GM23338 (cell line): Measurements from ENCODE around the gene RILP. TPM values are rescaled to one million over a fixed set of nuclear protein-coding genes. Genes with fewer than 3 reads are reported as not detected.

Experiments used
- ATAC-seq: fragments of 200-7000 bp; cut with Tn5 transposase; 3 replicates; pipeline ENCODE4 v1.9.1; 2020
- DNase-seq: peaks from one replicate; pipeline ENCODE4 v3.0.0-alpha.2; 2015; ENCODE audit warnings: low spot score
- H2AFZ ChIP-seq: fragments of 200-600 bp; sonication (generic); 2 replicates; pipeline ENCODE4 v1.8.0; 2016; ENCODE audit warnings: antibody characterized with exemption, mild to moderate bottlenecking, moderate library complexity
- H3F3A ChIP-seq: fragments of 200-600 bp; sonication (generic); replicated peaks from 2 replicates; pipeline ENCODE4 v1.8.0; 2017; ENCODE audit warnings: antibody characterized with exemption, mixed run types, low read depth
- H3K27ac ChIP-seq: fragments of 200-600 bp; sonication (generic); 2 replicates; pipeline ENCODE4 v1.6.1; 2016; ENCODE audit warnings: low read depth
- H3K27me3 ChIP-seq: fragments of 200-600 bp; sonication (generic); 2 replicates; pipeline ENCODE4 v1.8.0; 2016; ENCODE audit warnings: mild to moderate bottlenecking, mixed run types, moderate library complexity; ENCODE audit not compliant: insufficient read depth
- H3K36me3 ChIP-seq: fragments of 200-600 bp; sonication (generic); 2 replicates; pipeline ENCODE4 v1.8.0; 2016; ENCODE audit warnings: mild to moderate bottlenecking; ENCODE audit not compliant: insufficient read depth
- H3K4me1 ChIP-seq: fragments of 200-600 bp; sonication (generic); 2 replicates; pipeline ENCODE4 v1.8.0; 2016; ENCODE audit warnings: mild to moderate bottlenecking, moderate library complexity; ENCODE audit not compliant: insufficient read depth
- H3K4me2 ChIP-seq: fragments of 200-600 bp; sonication (generic); 2 replicates; pipeline ENCODE4 v1.7.1; 2017; ENCODE audit warnings: mixed run types
- H3K4me3 ChIP-seq: fragments of 200-600 bp; sonication (generic); 2 replicates; pipeline ENCODE4 v1.6.1; 2016; ENCODE audit warnings: mixed run types
- H3K79me2 ChIP-seq: fragments of 200-600 bp; sonication (generic); replicated peaks from 2 replicates; pipeline ENCODE4 v1.8.0; 2017; ENCODE audit warnings: mild to moderate bottlenecking; ENCODE audit not compliant: insufficient read depth
- H3K9me2 ChIP-seq: fragments of 200-600 bp; sonication (generic); 2 replicates; pipeline ENCODE4 v1.8.0; 2017; ENCODE audit not compliant: insufficient read depth
- H4K20me1 ChIP-seq: fragments of 200-600 bp; sonication (generic); replicated peaks from 2 replicates; pipeline ENCODE4 v1.8.0; 2017; ENCODE audit warnings: mild to moderate bottlenecking; ENCODE audit not compliant: insufficient read depth
- H3K27ac Mint-ChIP-seq: 2 replicates; pipeline ENCODE4 v1.8.0; 2020; ENCODE audit warnings: inconsistent platforms, mild to moderate bottlenecking, moderate library complexity, mixed read lengths
- H3K27me3 Mint-ChIP-seq: 3 replicates; pipeline ENCODE4 v1.8.0; 2022; ENCODE audit warnings: low read depth, mild to moderate bottlenecking, moderate library complexity, mixed read lengths, inconsistent platforms; ENCODE audit not compliant: insufficient read depth, poor library complexity
- H3K36me3 Mint-ChIP-seq: 3 replicates; pipeline ENCODE4 v1.8.0; 2021; ENCODE audit warnings: low read depth, mild to moderate bottlenecking, inconsistent platforms, moderate library complexity, mixed read lengths
- H3K4me1 Mint-ChIP-seq: 3 replicates; pipeline ENCODE4 v1.8.0; 2020; ENCODE audit warnings: mild to moderate bottlenecking, inconsistent platforms, mixed read lengths
- H3K4me3 Mint-ChIP-seq: 3 replicates; pipeline ENCODE4 v1.8.0; 2021; ENCODE audit warnings: moderate library complexity, mild to moderate bottlenecking, inconsistent platforms, mixed read lengths
- H3K9me3 Mint-ChIP-seq: 3 replicates; pipeline ENCODE4 v1.8.0; 2020; ENCODE audit warnings: moderate library complexity, mild to moderate bottlenecking, inconsistent platforms, mixed read lengths
- CTCF ChIP-seq, 2 experiments: fragments of 200-600 bp in 1 of 2; sonication (generic) in 1 of 2; conservative IDR thresholded peaks; 2 replicates each; pipeline versions ENCODE4 v1.5.1 to v1.6.1; 2016 to 2017; ENCODE audit warnings: antibody characterized with exemption in 2 of 2, low read depth in 2 of 2, mild to moderate bottlenecking in 2 of 2, moderate library complexity in 1 of 2
- ETS1 ChIP-seq: IDR thresholded peaks from 2 replicates; pipeline ENCODE4 v1.6.1; 2016; ENCODE audit warnings: antibody characterized with exemption
- EZH2 ChIP-seq: fragments of 200-600 bp; sonication (generic); IDR thresholded peaks from one replicate; pipeline ENCODE4 v1.8.0; 2017; ENCODE audit warnings: antibody characterized with exemption, mild to moderate bottlenecking, low read depth; ENCODE audit not compliant: unreplicated experiment
- EZH2phosphoT487 ChIP-seq: fragments of 200-600 bp; sonication (generic); IDR thresholded peaks from one replicate; pipeline ENCODE4 v1.8.1; 2018; ENCODE audit warnings: antibody characterized with exemption; ENCODE audit not compliant: unreplicated experiment
- JUNB ChIP-seq: IDR thresholded peaks from one replicate; pipeline ENCODE4 v1.6.1; 2016; ENCODE audit warnings: antibody characterized with exemption; ENCODE audit not compliant: unreplicated experiment
- NANOG ChIP-seq: IDR thresholded peaks from 2 replicates; pipeline ENCODE4 v1.6.1; 2016; ENCODE audit warnings: antibody characterized with exemption, borderline replicate concordance
- REST ChIP-seq: IDR thresholded peaks from one replicate; pipeline ENCODE4 v1.6.1; 2018; ENCODE audit warnings: antibody characterized with exemption; ENCODE audit not compliant: unreplicated experiment
- ZNF331 ChIP-seq: fragments of 250-450 bp; sonication (Bioruptor Pico); IDR thresholded peaks from 2 replicates; pipeline ENCODE4 v1.5.0; 2020; ENCODE audit warnings: low read depth, mild to moderate bottlenecking, moderate library complexity
- polyA plus RNA-seq: library from polyadenylated mRNA; unstranded; fragments of >200 nt; fragmentation: Nextera tagmentation; extraction: Ambion mirVana; gene quantifications from 2 replicates; pipeline ENCODE4 v1.2.1, GENCODE V29; 2016
- total RNA-seq: library from RNA; depleted of rRNA; stranded (reverse); fragments of >200 nt; shearing (Covaris generic); gene quantifications from 2 replicates; pipeline ENCODE4 v1.2.3, GENCODE V29; 2014
- TF ChIP-seq, protein P1 (sequence below): fragments of 250-450 bp; sonication (Bioruptor Pico); IDR thresholded peaks from 2 replicates; pipeline ENCODE4 v1.5.0; 2020; ENCODE audit warnings: mild to moderate bottlenecking, moderate library complexity

RILP gene
- total and polyA plus RNA-seq, 2 experiments from 2014 or later, result 9.2 to 10.8 TPM

DNA sequence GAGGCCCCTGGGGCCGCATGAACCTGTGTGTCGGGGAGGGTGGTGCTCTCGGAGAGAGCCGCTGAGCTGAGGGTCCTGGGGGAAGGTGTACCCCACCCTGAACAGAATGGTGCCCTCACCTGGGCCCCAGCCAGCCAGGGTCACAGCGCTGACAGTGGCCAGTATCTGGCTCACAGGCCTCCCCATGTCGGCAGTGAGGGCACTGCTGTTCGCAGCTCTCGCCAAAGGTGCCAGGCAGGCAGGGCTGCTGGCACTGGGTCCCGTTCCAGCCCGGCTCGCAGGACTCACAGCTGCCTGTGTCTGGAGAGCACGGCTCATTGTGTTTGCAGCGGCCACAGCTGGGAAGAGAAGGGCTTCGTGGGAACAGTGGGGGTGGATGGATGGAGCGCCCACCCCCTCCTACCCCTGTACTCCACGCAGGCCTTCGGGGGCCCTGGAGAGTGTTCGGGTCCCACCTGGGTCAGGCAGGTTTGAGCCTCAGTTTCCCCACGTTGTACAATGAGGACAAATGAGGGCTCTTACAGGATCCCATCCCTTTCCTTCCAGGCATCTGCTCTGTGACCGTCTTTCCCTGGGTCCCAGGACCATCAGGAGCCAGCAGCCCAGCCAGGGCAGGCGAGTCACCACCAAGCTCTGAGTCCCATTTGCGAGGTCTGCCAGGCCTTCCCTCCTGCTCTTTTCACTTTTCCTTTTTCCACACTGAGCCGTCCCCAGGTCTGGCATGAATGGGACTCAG is 9.2 kb downstream of the RILP start:
- H3K27ac ChIP-seq, result no peak overlapping the region
- H3K4me2 ChIP-seq, result no peak overlapping the region
- DNase-seq (no peak), ATAC-seq (no peak)
- Mint-ChIP-seq H3K27ac (peak overlapping the region; percentile 70; the same call in 1 of the 2 replicates), H3K36me3 (peaks cover 2% of the 10 kb centered on the region; the same call in 1 of the 3 replicates), H3K4me1 (peaks cover 33% of the 10 kb centered on the region), H3K4me3 (no peak overlapping the region; the same call in 2 of the 3 replicates), H3K27me3 (peaks cover 14% of the 10 kb centered on the region), H3K9me3 (peaks cover 3% of the 10 kb centered on the region; the same call in 1 of the 3 replicates)
- H3F3A ChIP-seq, result peaks cover 14% of the 10 kb centered on the region; the same call in 1 of the 2 replicates
- no peaks in the 10 kb centered on the region for H3K79me2 ChIP-seq
- H3K9me2 ChIP-seq, result peaks cover 3% of the 10 kb centered on the region; the same call in 1 of the 2 replicates
- H4K20me1 ChIP-seq, result no peaks in the 10 kb centered on the region
- no peak overlapping the region for H2AFZ ChIP-seq
- TF ChIP-seq CTCF (conservative IDR thresholded peaks at IDR 0.05; ENCODE audit: low read depth in 2 of 2) (no peak), ETS1 (no peak), JUNB (no peak), ZNF331 (CRISPR knock-in tag) (no peak), EZH2phosphoT487 (no peak), NANOG (no peak), EZH2 (no peak), REST (no peak)
- TF ChIP-seq, protein P1, sequence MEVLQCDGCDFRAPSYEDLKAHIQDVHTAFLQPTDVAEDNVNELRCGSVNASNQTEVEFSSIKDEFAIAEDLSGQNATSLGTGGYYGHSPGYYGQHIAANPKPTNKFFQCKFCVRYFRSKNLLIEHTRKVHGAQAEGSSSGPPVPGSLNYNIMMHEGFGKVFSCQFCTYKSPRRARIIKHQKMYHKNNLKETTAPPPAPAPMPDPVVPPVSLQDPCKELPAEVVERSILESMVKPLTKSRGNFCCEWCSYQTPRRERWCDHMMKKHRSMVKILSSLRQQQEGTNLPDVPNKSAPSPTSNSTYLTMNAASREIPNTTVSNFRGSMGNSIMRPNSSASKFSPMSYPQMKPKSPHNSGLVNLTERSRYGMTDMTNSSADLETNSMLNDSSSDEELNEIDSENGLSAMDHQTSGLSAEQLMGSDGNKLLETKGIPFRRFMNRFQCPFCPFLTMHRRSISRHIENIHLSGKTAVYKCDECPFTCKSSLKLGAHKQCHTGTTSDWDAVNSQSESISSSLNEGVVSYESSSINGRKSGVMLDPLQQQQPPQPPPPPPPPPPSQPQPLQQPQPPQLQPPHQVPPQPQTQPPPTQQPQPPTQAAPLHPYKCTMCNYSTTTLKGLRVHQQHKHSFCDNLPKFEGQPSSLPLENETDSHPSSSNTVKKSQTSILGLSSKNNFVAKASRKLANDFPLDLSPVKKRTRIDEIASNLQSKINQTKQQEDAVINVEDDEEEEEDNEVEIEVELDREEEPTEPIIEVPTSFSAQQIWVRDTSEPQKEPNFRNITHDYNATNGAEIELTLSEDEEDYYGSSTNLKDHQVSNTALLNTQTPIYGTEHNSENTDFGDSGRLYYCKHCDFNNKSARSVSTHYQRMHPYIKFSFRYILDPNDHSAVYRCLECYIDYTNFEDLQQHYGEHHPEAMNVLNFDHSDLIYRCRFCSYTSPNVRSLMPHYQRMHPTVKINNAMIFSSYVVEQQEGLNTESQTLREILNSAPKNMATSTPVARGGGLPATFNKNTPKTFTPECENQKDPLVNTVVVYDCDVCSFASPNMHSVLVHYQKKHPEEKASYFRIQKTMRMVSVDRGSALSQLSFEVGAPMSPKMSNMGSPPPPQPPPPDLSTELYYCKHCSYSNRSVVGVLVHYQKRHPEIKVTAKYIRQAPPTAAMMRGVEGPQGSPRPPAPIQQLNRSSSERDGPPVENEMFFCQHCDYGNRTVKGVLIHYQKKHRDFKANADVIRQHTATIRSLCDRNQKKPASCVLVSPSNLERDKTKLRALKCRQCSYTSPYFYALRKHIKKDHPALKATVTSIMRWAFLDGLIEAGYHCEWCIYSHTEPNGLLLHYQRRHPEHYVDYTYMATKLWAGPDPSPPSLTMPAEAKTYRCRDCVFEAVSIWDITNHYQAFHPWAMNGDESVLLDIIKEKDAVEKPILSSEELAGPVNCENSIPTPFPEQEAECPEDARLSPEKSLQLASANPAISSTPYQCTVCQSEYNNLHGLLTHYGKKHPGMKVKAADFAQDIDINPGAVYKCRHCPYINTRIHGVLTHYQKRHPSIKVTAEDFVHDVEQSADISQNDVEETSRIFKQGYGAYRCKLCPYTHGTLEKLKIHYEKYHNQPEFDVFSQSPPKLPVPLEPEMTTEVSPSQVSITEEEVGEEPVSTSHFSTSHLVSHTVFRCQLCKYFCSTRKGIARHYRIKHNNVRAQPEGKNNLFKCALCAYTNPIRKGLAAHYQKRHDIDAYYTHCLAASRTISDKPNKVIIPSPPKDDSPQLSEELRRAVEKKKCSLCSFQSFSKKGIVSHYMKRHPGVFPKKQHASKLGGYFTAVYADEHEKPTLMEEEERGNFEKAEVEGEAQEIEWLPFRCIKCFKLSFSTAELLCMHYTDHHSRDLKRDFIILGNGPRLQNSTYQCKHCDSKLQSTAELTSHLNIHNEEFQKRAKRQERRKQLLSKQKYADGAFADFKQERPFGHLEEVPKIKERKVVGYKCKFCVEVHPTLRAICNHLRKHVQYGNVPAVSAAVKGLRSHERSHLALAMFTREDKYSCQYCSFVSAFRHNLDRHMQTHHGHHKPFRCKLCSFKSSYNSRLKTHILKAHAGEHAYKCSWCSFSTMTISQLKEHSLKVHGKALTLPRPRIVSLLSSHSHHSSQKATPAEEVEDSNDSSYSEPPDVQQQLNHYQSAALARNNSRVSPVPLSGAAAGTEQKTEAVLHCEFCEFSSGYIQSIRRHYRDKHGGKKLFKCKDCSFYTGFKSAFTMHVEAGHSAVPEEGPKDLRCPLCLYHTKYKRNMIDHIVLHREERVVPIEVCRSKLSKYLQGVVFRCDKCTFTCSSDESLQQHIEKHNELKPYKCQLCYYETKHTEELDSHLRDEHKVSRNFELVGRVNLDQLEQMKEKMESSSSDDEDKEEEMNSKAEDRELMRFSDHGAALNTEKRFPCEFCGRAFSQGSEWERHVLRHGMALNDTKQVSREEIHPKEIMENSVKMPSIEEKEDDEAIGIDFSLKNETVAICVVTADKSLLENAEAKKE (CRISPR knock-in tag), result no peak
- H3K4me3 ChIP-seq, result no peak overlapping the region
- no peaks in the 10 kb centered on the region for H3K36me3 ChIP-seq
- H3K4me1 ChIP-seq, result peaks cover 16% of the 10 kb centered on the region
- peaks cover 6% of the 10 kb centered on the region for H3K27me3 ChIP-seq
